Measurements from ENCODE around the gene LILRA5. TPM values are rescaled to one million over a fixed set of nuclear protein-coding genes. Genes with fewer than 3 reads are reported as not detected.
"Not testable (repeated sequence)": the region's sequence is repeated elsewhere in the genome, so short reads cannot be mapped to it uniquely, and the experiment has no call there.

Gene LILRA5
- total RNA-seq, 1 experiment from 2014 or later, result not detected

DNA sequence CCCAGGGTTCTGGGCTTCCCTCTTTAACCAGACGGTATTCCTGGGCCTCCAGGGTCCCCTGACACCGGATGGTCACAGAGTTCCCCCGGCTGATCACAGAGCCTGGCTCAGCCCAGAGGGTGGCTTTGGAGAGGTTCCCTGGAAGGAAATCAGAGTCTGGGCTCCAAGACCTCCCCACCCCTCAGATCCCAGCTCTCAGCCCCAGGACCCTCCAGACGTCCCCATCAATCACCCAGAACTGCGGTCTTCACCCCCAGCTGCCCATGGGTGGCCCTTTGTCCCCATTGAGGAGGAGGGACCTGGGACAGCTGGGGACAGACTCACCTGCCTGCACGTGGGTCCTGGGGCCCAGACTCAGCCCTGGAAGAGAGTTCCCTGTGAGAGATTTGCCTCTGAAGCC lies 955 bp downstream of the LILRA5 start:
- DNase-seq (ENCODE audit: low read depth), result no peak
- in situ Hi-C loops (cut with HindIII; ENCODE audit: low pct_unique_long_range_greater_than_20kb, low sequenced_read_pairs), result no loop called here

DNA sequence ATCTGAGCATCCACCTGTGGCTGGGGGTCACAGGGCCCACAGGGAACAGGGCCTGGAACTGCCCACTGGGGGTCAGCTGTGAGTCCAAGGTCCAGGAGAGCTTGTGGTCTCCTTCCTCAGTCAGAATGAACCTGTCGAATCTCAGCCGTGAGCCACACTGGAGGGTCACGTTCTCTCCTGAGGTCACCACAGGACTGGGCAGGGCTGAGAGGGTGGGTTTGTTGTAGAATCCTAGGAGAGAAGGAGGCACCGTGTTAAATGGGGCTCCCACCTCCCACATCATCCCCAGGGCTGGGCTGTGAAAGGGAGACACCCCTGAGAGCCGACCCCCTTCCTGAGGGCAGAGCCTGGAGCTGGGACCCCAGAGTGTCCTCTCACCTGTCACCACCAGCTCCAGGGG lies 1.5 kb downstream of the LILRA5 start:
- in situ Hi-C loops (cut with HindIII; ENCODE audit: low pct_unique_long_range_greater_than_20kb, low sequenced_read_pairs), result no loop called here
- DNase-seq (ENCODE audit: low read depth), result no peak

DNA sequence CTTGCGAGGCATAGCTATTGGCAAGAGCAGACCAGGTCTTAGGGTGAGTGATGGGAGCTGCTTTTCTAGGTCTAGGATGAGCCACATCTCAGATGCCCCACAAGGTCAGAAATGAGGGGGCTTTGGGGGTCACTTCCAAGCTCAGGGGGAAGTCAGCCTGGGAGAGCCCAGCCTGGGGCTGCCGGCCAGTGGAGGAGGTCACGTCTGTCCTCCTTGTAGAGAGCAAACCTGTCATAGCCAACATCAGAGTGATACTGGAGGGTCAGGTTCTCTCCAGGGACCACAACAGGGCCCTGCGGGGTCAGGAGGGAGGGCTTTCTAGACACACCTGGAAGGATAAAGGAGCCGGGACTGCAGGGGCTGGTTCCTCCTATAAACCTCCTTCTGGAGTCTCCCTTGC lies 2.4 kb downstream of the LILRA5 start:
- no peak for DNase-seq (ENCODE audit: low read depth)
- in situ Hi-C loops (cut with HindIII; ENCODE audit: low pct_unique_long_range_greater_than_20kb, low sequenced_read_pairs), result no loop called here

DNA sequence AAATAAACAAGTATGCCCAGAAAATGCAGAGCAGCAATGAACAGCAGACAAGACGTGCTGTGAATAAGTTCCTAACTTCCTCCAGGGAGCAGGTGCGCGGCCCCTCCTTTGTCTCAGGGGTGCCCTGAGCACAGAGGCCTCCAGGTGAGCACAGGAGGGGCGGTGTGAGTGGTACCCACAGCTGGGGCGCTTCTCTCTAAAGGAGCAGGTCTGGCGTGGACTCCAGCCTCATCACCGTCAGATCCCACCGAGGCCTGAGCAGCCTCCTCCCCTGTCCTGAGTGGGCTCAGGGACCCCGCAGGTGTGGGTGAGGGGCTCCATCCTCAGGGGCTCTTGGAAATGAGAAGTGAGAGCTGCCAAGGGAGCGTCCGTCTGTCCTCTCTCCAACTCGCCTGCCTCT lies 3.2 kb downstream of the LILRA5 start:
- in situ Hi-C loops (cut with HindIII; ENCODE audit: low pct_unique_long_range_greater_than_20kb, low sequenced_read_pairs), result no loop called here
- no peak for DNase-seq (ENCODE audit: low read depth)

DNA sequence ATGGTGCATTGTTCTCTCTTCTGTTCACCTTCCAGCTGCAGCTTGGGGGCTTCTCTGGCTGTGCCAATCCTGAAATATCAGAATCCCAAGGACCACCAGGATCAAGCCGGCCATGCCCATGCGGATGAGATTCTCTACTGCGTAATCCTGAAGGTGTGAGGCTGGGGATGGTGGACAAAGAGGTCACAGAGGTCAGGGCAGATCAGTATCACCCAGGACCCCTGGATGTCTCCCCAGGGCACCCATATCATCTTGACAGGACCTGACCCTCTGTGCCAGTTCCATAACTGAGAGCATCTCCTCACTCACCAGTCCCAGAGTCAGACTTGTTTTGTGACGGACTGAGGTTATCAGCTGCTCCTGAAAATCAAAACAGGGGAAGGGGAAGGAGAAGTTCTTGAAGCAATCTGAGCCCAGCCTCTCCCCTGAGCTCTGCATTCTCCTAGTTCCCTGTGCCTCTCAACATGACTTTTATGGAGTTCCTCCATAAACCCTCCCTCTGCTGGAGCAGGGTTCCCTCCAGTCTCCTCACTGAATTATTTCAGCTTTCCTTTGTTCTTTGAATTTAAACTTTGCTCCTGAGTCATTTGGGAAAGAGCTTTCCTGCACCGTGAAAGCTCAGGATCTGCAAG lies 5.5 kb downstream of the LILRA5 start:
- DNase-seq (ENCODE audit: low read depth), result no peak
- in situ Hi-C loops (cut with HindIII; ENCODE audit: low pct_unique_long_range_greater_than_20kb, low sequenced_read_pairs), result no loop called here

DNA sequence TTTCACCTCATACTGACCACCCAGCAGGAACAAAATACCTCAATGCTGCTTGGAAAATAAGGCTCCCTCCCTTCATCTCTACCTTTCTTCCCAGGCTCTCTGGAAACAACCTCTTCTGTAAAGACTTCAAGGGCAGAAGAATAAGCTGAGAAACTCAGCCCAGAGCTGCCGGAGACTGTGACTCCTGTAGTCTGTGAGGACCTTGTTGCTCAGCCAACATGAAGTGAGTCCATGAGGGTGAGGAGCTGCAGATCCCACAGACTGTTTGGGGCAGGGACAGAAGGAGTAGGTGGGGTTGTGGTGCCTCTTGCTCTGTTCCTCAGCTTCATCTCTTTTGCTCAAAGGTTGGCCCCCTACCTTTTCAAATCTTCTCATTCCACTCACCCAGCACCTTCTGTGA lies 7.8 kb downstream of the LILRA5 start:
- in situ Hi-C loops (cut with HindIII; ENCODE audit: low pct_unique_long_range_greater_than_20kb, low sequenced_read_pairs), result no loop called here
- DNase-seq (ENCODE audit: low read depth), result no peak

DNA sequence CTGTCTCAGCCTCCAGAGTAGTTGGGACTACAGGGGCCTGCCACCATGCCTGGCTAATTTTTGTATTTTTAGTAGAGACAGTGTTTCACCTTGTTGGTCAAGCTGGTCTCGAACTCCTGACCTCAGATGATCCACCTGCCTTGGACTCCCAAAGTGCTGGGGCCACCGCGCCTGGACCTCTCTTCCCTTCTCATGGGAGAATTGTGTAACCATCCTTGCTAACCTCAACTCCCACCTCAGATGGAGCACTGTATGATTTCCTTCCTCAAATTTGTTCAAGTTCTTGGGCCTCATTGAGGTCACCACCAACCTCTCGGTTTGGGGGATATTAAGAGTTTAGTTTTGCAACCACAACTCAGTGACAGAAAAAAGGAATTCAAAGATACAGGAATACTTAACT lies 10.7 kb downstream of the LILRA5 start:
- no peak for DNase-seq (ENCODE audit: low read depth)
- in situ Hi-C loops (cut with HindIII; ENCODE audit: low pct_unique_long_range_greater_than_20kb, low sequenced_read_pairs), result no loop called here

DNA sequence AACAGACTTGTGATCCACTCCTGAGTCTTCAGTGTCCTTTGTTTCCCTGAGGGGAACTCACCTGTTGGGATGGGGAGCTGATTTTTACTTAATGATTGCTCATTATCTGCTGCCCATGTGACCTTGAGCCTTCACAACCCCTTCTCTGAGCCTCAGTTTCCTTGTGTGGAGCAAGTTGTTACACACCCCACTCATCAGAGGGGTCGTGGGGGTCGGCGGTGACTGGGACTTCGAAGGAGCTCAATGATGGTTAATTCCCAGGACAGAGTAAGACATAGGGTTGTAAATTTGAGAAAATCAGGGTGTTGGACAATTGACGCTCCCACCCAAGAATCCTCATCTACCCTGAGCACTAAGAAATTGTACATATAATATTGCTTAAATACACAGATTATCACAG lies 13.5 kb downstream of the LILRA5 start:
- no peak for DNase-seq (ENCODE audit: low read depth)
- in situ Hi-C loops (cut with HindIII; ENCODE audit: low pct_unique_long_range_greater_than_20kb, low sequenced_read_pairs), result no loop called here

DNA sequence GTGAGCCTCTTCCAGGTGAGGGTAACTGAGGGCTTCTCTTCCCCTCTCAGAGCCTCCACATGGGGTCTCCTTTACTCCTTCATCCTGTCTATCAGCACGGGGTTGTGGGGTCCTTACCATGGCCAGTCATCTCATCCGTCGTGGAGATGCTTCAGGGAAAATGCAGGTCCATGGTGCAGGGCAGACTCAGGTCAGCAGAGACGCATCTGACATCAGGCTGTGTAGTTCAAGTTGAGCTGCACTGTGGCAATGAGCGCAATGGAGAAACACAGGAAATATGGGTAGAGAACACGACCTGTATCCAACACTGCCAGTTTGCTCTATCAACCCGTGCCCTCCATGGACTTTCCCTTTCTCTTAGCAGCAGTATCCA lies 13.9 kb downstream of the LILRA5 start:
- no peak for DNase-seq (ENCODE audit: low read depth)
- in situ Hi-C loops (cut with HindIII; ENCODE audit: low pct_unique_long_range_greater_than_20kb, low sequenced_read_pairs), result no loop called here

DNA sequence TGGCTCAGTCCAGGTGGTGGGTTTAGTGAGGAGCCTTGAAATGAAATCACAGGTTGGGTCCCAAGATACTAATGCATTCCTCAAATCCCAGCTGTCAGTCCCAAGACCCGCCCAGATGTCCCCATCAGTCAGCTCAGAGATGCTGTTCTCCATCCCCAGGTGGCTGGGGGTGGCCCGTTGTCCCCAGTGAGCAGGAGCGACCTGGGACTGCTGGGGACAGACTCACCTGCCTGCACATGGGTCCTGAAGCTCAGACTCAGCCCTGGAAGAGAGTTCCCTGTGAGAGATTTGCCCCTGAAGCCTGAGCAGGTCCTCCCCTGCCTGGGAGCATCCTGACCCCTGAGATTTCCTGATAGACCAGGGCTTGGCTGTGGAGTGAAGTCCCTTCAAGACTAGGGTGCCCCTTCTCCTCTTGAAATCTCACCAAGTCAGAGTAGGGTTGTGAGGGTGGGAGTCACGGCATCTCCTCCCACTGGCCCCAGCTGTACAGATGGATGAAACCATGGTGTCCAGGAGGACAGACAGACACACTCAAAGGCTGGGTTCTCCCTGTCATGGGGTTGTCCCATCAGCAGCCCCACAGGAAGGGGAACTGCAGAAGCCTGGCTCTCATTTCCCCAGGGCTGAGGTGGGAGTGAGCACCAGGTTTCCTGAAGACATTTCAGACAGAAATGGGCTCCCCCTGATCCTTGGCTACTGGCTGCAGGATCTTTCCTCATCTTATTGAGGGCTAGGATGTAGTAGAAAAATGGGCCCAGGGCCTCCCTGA lies 14.4 kb downstream of the LILRA5 start:
- in situ Hi-C loops (cut with HindIII; ENCODE audit: low pct_unique_long_range_greater_than_20kb, low sequenced_read_pairs), result no loop called here
- DNase-seq (ENCODE audit: low read depth), result no peak

DNA sequence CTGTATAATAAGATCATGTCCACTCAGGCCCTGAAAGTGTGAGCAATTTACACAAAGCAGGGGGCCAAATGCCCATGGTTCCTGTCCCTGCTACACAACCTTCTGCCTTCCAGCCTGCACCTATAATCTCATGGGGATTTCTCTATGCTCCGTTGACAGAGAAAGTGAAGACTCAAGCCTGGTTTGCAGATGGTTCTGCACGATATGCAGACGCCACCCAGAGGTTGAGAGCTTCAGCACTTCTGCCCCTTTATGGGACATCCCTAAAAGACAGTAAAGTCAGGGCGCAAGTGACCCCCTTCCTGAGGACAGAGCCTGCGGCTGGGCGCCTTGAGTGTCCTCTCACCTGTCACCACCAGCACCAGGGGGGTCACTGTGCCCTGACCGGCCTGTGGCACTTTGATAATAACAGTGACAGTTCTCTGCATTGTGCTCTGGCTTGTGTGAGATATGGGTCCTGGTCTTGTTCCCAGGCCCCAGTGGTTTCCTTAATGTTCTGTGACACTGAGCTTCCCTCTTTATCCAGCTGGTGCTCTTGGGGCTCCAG lies 15.1 kb downstream of the LILRA5 start:
- DNase-seq (ENCODE audit: low read depth), result no peak
- in situ Hi-C loops (cut with HindIII; ENCODE audit: low pct_unique_long_range_greater_than_20kb, low sequenced_read_pairs), result no loop called here

DNA sequence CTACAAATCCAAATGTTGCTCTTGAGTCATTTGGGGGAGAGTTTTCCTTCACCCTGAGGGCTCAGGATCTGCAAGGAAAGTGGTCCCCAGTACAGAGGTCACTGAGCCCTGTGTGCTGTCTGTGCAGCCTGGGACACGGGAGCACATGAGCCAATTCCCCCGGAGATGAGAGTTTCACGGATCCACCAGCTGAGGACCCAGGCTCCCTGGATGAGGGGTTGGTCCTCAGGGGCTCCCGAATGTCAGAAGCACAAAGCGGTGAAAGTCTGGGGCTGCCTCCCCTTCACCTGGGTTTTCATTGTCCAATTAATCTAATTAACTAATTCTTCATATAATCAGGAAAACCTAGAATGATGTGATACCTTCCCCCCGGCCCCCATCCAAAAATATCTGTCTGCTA lies 18.4 kb downstream of the LILRA5 start:
- no peak for DNase-seq (ENCODE audit: low read depth)
- in situ Hi-C loops (cut with HindIII; ENCODE audit: low pct_unique_long_range_greater_than_20kb, low sequenced_read_pairs), result no loop called here

DNA sequence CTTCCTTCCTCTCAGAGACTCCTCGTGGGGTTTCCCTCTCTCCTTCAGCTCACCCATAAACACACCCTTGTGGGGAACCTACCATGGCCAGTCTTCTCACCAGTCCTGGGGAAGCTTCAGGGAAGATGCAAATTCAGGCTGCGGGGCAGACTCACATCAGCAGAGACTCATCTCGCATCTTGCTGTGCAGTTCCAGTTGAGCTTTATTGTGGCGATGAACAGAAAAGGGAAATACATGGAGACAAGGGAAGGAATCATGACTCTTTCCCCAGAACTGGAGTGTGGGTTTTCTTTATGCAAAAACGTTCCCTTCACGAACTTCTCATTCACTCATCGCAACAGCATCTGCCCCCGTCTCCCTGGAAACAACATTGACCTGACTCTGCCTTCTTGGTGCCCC lies 23.8 kb downstream of the LILRA5 start:
- DNase-seq (ENCODE audit: low read depth); in situ Hi-C loops (cut with HindIII; ENCODE audit: low pct_unique_long_range_greater_than_20kb, low sequenced_read_pairs): not testable (repeated sequence)

DNA sequence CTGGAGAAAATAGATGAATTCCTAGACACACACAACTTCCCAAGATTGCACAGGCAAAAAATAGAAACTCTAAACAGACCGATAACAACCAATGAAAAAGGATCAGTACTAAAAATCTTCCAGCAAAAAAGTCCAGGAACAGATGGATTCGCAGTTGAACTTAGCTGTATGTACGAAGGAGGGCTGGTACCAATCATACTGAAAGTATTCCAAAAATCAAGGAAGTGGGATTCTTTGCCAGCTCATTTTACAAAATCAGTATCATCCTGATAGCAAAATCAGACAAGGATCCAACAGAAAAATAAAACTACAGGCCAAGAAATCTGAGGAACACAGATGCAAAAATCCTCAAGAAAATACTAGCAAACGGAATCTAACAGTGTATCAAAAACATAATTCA lies 25.5 kb downstream of the LILRA5 start:
- in situ Hi-C loops (cut with HindIII; ENCODE audit: low pct_unique_long_range_greater_than_20kb, low sequenced_read_pairs), result no loop called here
- DNase-seq (ENCODE audit: low read depth), result no peak

DNA sequence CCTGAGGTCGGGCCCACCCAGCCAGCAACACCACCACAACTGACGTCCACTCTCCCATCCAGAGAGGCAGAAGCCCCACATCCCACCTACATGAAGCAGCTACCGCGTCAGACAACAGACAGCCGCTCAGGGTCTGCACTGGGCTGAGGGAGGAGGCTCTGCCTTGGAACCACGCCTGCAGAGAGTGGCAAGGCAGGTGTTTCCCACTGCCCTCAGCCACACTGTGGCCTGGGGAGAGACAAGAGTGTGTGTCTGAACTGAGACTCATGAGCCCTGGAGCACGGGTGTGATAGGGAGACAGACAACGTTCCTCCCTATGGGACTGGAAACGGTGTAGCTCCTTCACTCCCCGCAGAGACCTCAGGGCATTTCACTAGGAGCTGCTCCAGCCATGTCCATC lies 26.7 kb downstream of the LILRA5 start:
- in situ Hi-C loops (cut with HindIII; ENCODE audit: low pct_unique_long_range_greater_than_20kb, low sequenced_read_pairs), result not testable (repeated sequence)

DNA sequence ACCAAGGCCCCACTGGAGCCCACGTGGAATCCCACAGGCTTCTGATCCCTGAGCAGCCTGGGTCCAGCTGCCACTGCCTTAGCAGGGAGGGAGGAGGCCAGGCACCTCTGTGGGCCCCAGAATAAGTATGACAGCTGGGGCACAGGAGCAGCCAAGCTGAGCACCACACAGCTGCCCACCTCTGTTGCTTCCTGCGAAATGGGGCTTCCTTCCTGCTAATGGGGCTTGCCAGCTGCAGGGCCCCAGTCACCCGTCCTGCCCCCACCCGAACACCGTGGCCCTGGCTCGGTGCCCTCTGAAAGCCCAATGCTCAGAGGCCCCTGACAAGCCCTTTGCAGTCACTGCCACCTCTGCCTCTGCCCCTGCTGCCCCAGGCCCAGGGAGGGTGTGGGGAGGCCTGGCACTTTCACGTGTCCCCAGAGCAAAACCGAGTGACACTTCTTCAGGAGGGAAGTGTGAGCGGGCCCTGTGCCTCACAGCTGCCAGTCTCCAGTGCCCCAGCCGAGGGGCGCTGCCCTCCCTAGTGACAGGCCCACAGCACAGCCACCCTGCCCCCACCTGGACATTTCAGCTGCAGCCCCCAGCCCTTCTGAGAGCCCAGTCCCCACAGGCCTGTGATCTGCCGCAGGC lies 27.4 kb downstream of the LILRA5 start:
- DNase-seq (ENCODE audit: low read depth); in situ Hi-C loops (cut with HindIII; ENCODE audit: low pct_unique_long_range_greater_than_20kb, low sequenced_read_pairs): not testable (repeated sequence)

More for the DNA sequence above, 26.7 kb downstream of the LILRA5 start:
- DNase-seq (ENCODE audit: low read depth), result not testable (repeated sequence)

DNA sequence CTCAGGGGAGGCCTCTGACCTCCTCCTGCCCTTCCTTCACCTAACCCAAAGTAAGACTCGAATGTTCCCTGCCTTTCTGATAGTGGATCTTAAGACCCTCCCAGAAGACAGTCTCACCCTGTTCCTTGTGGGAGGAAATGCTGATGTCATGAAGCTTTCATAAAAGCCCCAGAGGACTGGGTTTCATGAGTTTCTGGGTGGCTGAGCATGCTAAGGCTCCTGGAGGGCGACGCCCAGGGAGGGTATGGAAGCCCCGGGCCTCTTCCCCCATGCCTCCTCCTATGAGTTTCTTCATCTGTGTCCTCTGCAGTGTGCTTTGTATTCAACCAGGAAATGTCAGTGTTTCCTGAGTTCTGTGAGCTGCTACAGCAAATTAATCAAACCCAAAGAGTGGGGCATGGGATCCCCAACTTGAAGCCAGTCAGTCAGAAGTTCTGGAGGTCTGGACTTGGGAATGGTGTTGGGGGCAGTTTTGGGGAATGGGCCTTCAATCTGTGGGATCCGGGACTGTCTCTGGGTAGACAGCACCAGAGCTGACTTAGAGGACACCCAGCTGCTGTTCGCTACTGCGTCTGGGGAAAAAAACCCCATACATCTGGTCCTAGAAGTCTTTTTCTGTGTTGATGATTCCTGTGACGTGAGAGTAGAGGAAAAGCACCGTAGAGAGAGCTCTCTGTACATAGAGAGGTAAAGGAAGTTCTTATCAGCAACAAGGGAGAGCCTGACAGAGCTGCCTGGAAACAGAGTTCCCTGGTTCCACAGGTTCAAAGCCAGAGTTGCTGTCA lies 30.1 kb downstream of the LILRA5 start:
- no peak for DNase-seq (ENCODE audit: low read depth)
- in situ Hi-C loops (cut with HindIII; ENCODE audit: low pct_unique_long_range_greater_than_20kb, low sequenced_read_pairs), result no loop called here

DNA sequence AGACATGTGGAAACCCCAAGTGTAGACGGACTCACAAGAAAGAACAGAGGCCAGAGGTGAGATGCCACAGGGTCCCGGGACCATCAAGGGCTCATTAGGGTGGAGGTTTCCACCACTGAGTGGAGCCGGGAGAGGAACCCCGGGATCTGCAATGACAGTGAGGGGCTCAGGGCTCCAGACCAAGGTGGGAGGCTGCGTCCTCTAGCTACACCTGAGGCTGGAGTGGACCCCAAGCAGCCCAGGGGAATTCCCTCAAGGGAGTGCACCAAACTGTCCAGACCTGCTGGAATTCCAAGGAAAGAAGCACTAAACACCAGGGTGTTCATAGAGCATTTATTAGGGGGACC lies 31.3 kb downstream of the LILRA5 start:
- DNase-seq (ENCODE audit: low read depth); in situ Hi-C loops (cut with HindIII; ENCODE audit: low pct_unique_long_range_greater_than_20kb, low sequenced_read_pairs): not testable (repeated sequence)

Measured in Caki2 (cell line).